Suppressor macrophage treated with lipopolysaccharide for 4 hours (primary cell): Measurements from ENCODE around the gene PCGF6.
"Not testable (repeated sequence)": the region's sequence is repeated elsewhere in the genome, so short reads cannot be mapped to it uniquely, and the experiment has no call there.

Experiments used
- DNase-seq: peaks from one replicate; pipeline ENCODE4 v3.0.0-alpha.2; 2020

The PCGF6 gene

GRCh38 chr10:103316087-103316486, 34.9 kb downstream of the PCGF6 start:
- DNase-seq: no peak

- DNase-seq: no peak
Measured at GRCh38 chr10:103310197-103310596, 40.7 kb downstream of the PCGF6 start.

GRCh38 chr10:103307594-103307993, 43.3 kb downstream of the PCGF6 start:
- no peak for DNase-seq

GRCh38 chr10:103295374-103296015, 55.4 kb downstream of the PCGF6 start:
- DNase-seq: no peak

GRCh38 chr10:103291588-103291987, 59.4 kb downstream of the PCGF6 start:
- DNase-seq: no peak

GRCh38 chr10:103287992-103288391, 62.9 kb downstream of the PCGF6 start:
- DNase-seq: no peak

- DNase-seq: peak; percentile 85
Measured at GRCh38 chr10:103284170-103284569, 66.8 kb downstream of the PCGF6 start.

GRCh38 chr10:103282961-103283360, 68.0 kb downstream of the PCGF6 start:
- no peak for DNase-seq

GRCh38 chr10:103281753-103282152, 69.2 kb downstream of the PCGF6 start:
- DNase-seq: no peak

- DNase-seq: no peak
Measured at GRCh38 chr10:103280506-103280905, 70.4 kb downstream of the PCGF6 start.

- no peak for DNase-seq
Measured at GRCh38 chr10:103280031-103280430, 70.9 kb downstream of the PCGF6 start.

GRCh38 chr10:103278862-103279298, 72.1 kb downstream of the PCGF6 start:
- DNase-seq: peak; percentile 65

GRCh38 chr10:103278537-103278823, 72.5 kb downstream of the PCGF6 start:
- DNase-seq: no peak

- DNase-seq: no peak
Measured at GRCh38 chr10:103277713-103278536, 73.0 kb downstream of the PCGF6 start.

GRCh38 chr10:103276896-103277712, 73.8 kb downstream of the PCGF6 start, which contains the start of gene INA:
TSS of gene INA (plus strand) at chr10:103277138. CDS start at chr10:103277212, 74 bp downstream.
- DNase-seq: peak; percentile 42

GRCh38 chr10:103276251-103276895, 74.6 kb downstream of the PCGF6 start:
- DNase-seq: no peak

GRCh38 chr10:103273041-103273441, 77.9 kb downstream of the PCGF6 start:
- DNase-seq: peak; percentile 66

GRCh38 chr10:103265717-103266329, 85.1 kb downstream of the PCGF6 start:
- DNase-seq: peak; percentile 61

GRCh38 chr10:103262229-103262628, 88.7 kb downstream of the PCGF6 start:
- no peak for DNase-seq

GRCh38 chr10:103259989-103260388, 91.0 kb downstream of the PCGF6 start:
- DNase-seq: no peak

GRCh38 chr10:103258928-103259327, 92.0 kb downstream of the PCGF6 start:
- not testable (repeated sequence) for DNase-seq

- DNase-seq: no peak
Measured at GRCh38 chr10:103257812-103258211, 93.1 kb downstream of the PCGF6 start.

- no peak for DNase-seq
Measured at GRCh38 chr10:103256613-103257012, 94.3 kb downstream of the PCGF6 start.
